Neural progenitor cell (in vitro differentiated cells): ENCODE data around the gene ARIH1.

Experiments
- EZH2 ChIP-seq: fragments of 200-600 bp; sonication (generic); IDR thresholded peaks from 2 replicates; pipeline ENCODE4 v1.6.1; 2017; ENCODE audit warnings: antibody characterized with exemption, mild to moderate bottlenecking, moderate library complexity
- TF ChIP-seq, protein P1 (sequence below): fragments of 200-600 bp; sonication (generic); IDR thresholded peaks from 2 replicates; pipeline ENCODE4 v1.5.1; 2017; ENCODE audit warnings: antibody characterized with exemption, mild to moderate bottlenecking

GRCh38 chr15:72472992-72473610 is 1.0 kb upstream of the ARIH1 start:
- TF ChIP-seq, protein P1, sequence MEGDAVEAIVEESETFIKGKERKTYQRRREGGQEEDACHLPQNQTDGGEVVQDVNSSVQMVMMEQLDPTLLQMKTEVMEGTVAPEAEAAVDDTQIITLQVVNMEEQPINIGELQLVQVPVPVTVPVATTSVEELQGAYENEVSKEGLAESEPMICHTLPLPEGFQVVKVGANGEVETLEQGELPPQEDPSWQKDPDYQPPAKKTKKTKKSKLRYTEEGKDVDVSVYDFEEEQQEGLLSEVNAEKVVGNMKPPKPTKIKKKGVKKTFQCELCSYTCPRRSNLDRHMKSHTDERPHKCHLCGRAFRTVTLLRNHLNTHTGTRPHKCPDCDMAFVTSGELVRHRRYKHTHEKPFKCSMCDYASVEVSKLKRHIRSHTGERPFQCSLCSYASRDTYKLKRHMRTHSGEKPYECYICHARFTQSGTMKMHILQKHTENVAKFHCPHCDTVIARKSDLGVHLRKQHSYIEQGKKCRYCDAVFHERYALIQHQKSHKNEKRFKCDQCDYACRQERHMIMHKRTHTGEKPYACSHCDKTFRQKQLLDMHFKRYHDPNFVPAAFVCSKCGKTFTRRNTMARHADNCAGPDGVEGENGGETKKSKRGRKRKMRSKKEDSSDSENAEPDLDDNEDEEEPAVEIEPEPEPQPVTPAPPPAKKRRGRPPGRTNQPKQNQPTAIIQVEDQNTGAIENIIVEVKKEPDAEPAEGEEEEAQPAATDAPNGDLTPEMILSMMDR: no peak
- no peak for TF ChIP-seq EZH2
